KOPT-K1 (cell line): ENCODE data around the gene ELP1.
"Not testable (repeated sequence)": the region's sequence is repeated elsewhere in the genome, so short reads cannot be mapped to it uniquely, and the experiment has no call there.

ENCODE experiments used
- H3K27ac ChIP-seq: fragments of 200-600 bp; sonication (generic); 2 replicates; pipeline ENCODE4 v1.5.1; 2016; ENCODE audit warnings: antibody characterized with exemption, mild to moderate bottlenecking, low read depth, low read length; ENCODE audit not compliant: poor library complexity, severe bottlenecking
- H3K36me3 ChIP-seq: fragments of 200-600 bp; sonication (generic); 2 replicates; pipeline ENCODE4 v1.5.1; 2017; ENCODE audit warnings: antibody characterized with exemption, mild to moderate bottlenecking, low read length, moderate library complexity; ENCODE audit not compliant: insufficient read depth
- H3K9me3 ChIP-seq: fragments of 200-600 bp; sonication (generic); 2 replicates; pipeline ENCODE4 v1.5.1; 2017; ENCODE audit warnings: antibody characterized with exemption, low read length, mild to moderate bottlenecking; ENCODE audit not compliant: insufficient read depth, poor library complexity, severe bottlenecking

ELP1 gene

GRCh38 chr9:108855888-108856287 lies 78.0 kb downstream of the ELP1 start, which contains the start of gene ACTL7B:
ACTL7B (minus strand) TSS chr9:108855986; CDS start chr9:108855930, 56 bp downstream.
- Histone ChIP-seq H3K27ac (no peak within 1 kb of the TSS), H3K36me3 (no peaks in the 10 kb centered on the region), H3K9me3 (no peaks in the 10 kb centered on the region)

- Histone ChIP-seq H3K36me3 (no peaks in the 10 kb centered on the region), H3K27ac (no peak overlapping the region), H3K9me3 (no peaks in the 10 kb centered on the region)
Observed at GRCh38 chr9:108855529-108855886, 78.4 kb downstream of the ELP1 start.

- Histone ChIP-seq H3K27ac (no peak overlapping the region), H3K9me3 (no peaks in the 10 kb centered on the region), H3K36me3 (no peaks in the 10 kb centered on the region)
Observed at GRCh38 chr9:108854641-108855528, 79.0 kb downstream of the ELP1 start.

GRCh38 chr9:108854094-108854493 lies 79.8 kb downstream of the ELP1 start:
- no peaks in the 10 kb centered on the region for H3K9me3 ChIP-seq
- H3K36me3 ChIP-seq: no peaks in the 10 kb centered on the region
- H3K27ac ChIP-seq: no peak overlapping the region

GRCh38 chr9:108852079-108852478 lies 81.8 kb downstream of the ELP1 start:
- no peaks in the 10 kb centered on the region for H3K36me3 ChIP-seq
- no peak overlapping the region for H3K27ac ChIP-seq
- H3K9me3 ChIP-seq: no peaks in the 10 kb centered on the region

DNA sequence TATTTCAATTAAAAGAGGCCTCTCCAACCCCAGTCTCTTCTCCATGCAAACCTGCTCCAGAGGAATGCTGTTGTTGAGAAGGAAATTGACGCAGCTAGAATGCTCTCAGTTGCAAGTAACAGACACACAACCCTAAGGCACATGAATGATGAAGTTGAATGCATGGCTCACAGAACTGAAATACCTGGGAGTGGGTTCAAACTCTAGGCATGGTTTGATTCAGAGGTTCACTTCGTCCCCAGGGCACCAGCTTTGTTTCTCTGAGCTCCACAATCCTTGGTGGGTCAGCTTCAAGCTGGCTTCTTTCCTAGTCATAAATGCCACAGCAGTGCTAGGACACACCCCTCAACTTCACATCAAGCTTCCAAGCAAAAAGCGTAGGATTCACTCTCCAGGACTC lies 82.8 kb downstream of the ELP1 start:
- H3K9me3 ChIP-seq: no peaks in the 10 kb centered on the region
- H3K36me3 ChIP-seq: no peaks in the 10 kb centered on the region
- no peak overlapping the region for H3K27ac ChIP-seq

DNA sequence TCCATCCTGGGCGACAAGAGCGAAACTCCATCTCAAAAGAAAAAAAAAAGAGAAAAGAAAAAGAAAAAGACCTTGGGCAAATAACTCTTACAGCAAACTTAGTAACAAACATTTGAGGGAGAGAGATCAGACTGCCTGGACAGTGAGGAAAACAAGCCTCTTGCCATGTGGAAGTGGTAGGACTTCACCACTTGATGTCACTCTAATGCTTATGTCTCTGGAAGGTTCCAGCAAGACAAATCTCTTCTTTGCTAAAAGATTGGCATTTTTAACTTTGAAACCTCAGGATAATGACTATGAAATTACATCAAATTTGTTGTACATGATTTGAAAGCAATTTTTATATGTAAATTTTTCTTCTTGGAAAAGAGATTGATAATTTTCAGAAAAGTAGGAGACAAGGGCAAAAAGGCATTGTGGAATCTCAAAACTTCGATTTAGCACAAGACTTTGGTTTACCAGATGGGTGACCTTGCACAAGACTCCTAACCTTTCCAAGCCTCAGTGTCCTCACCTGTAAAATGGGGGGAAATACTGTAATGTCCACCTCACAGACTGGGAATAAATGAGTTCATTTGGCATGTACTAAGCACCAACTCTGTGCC lies 83.5 kb downstream of the ELP1 start:
- H3K27ac ChIP-seq: no peak overlapping the region
- no peaks in the 10 kb centered on the region for H3K36me3 ChIP-seq
- H3K9me3 ChIP-seq: no peaks in the 10 kb centered on the region

- H3K27ac ChIP-seq, H3K9me3 ChIP-seq, H3K36me3 ChIP-seq: not testable (repeated sequence)
Observed at GRCh38 chr9:108848296-108848695, 85.6 kb downstream of the ELP1 start.

DNA sequence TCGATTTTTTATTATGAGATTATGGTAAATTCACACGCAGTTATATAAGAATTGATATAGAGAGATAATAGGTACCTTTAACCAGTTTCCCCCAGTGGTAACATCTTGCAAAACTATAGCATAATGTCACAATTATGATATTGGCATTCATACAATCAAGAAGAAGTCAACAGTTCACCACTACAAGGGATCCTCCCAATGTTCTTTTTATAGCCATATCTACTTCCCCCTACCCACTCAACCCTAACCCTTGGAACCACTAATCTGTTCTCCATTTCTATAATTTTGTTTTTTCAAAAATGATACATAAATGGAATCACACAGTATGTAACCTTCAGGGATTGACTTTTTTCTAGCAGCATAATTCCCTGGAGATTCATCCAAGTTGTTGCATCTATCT lies 88.0 kb downstream of the ELP1 start:
- Histone ChIP-seq H3K9me3 (no peaks in the 10 kb centered on the region), H3K27ac (no peak overlapping the region), H3K36me3 (no peaks in the 10 kb centered on the region)

GRCh38 chr9:108845507-108845906 lies 88.4 kb downstream of the ELP1 start:
- Histone ChIP-seq H3K27ac (no peak overlapping the region), H3K36me3 (no peaks in the 10 kb centered on the region), H3K9me3 (no peaks in the 10 kb centered on the region)

DNA sequence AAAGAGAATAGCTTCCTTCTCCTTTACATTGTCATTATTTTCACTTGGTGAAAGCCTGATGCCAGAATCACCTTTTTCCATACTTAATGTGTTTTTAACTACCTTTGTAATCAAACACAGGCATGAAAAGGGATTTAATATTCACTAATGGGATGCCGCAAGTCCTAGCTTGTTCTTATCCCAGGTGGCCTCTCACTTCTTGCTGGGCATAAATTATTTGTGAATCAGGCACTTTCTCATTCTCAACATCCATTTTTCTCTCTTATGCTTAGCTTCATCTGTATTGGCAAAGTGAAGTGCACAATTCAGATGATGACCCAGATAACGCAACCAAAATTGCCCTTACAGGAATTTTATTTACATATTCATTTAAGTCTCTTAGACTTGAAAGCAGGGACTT lies 89.1 kb downstream of the ELP1 start:
- Histone ChIP-seq H3K36me3 (no peaks in the 10 kb centered on the region), H3K27ac (no peak overlapping the region), H3K9me3 (no peaks in the 10 kb centered on the region)

DNA sequence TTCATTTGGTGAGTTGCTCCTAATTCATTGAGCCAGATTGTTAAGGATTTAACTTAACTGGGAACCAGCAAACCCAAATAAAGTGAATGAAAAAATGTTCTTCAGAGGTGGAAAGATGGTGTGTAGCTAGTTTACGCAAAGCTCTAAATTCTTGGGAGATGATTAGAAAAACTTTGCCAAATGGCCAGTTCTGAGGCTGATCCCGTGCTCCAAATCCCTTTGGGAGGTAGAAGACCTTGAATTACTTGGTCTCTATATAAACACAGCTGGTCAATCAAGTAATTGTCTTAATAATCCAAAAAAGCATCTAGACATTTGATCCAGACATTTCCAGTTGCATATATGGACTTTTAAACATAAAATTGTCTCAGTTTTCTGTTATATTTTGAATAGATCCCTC lies 89.5 kb downstream of the ELP1 start:
- Histone ChIP-seq H3K9me3 (no peaks in the 10 kb centered on the region), H3K36me3 (no peaks in the 10 kb centered on the region), H3K27ac (no peak overlapping the region)

GRCh38 chr9:108842610-108843295 lies 91.2 kb downstream of the ELP1 start:
- H3K27ac ChIP-seq: no peak overlapping the region
- H3K36me3 ChIP-seq: no peaks in the 10 kb centered on the region
- no peaks in the 10 kb centered on the region for H3K9me3 ChIP-seq

GRCh38 chr9:108839561-108839960 lies 94.4 kb downstream of the ELP1 start:
- H3K36me3 ChIP-seq, H3K27ac ChIP-seq, H3K9me3 ChIP-seq: not testable (repeated sequence)

DNA sequence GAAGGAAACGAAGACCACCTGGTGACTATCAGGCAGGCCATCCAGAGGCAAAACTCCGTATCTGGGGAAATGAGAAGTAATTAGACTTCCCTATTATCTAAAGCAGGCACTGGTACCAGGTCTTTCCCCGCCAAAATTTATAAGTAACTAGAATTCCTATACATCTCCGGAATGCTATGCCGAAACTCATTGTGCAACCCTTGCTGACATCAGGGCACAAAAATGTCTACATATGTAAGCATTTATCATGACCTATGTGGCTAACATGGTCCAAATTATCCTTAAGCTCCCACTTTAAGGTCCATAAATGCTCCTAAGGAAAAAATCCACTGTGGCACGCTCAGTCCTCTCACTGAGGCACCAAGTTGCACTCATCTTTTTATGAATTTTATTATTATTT lies 95.9 kb downstream of the ELP1 start:
- Histone ChIP-seq H3K36me3 (no peaks in the 10 kb centered on the region), H3K9me3 (no peaks in the 10 kb centered on the region), H3K27ac (no peak overlapping the region)
